Measurements from ENCODE around the gene SPECC1. TPM values are rescaled to one million over a fixed set of nuclear protein-coding genes. Genes with fewer than 3 reads are reported as not detected.

Gene SPECC1
- total RNA-seq, 1 experiment from 2014 or later: 46.4 TPM

DNA sequence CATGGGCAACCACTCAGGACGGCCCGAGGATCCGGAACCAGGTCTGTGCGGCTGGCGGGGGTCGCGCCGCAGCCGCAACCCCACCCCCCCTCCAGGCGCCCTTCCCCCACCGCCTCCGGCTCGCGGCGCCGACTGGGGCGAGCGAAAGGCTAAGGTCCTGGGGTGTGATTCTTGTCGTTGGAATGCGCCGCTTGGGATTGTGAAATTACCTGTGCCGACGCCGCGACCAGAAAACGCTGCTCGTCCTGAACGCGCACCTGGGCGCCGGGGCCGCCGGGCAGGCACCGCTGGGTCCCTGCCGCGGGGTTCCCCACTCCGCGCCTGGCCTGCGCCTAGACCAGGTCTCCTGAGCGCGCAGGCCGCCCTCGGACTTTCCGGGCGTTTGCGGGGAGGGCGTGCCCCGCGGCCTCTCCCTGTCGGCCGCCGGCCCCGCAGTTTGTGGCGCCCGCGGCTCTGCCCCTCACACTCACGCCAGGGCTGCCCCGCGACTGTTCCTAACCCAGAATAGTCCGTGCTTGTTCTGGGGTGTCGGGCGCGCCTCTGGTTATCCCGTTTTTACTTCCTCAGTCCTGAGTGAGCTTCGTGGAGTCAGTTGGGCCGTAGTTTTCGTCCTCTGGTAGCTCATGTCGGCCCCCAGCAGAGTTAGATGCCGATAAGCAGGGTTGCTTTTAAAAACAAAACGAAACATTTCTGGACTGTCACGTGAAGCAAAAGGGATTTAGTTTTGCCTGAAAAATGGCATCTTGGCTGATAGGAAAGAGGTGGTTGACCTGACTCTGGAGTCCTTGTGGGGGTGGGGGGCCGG lies 147.2 kb downstream of the SPECC1 start:
- Histone ChIP-seq H3K27ac (ENCODE audit: low read length) (peak overlapping the region; percentile 20), H3K9me3 (ENCODE audit: low read length) (no peaks in the 10 kb centered on the region), H3K4me2 (ENCODE audit: low read length) (peak overlapping the region; percentile 85), H3K4me1 (ENCODE audit: insufficient read depth, low read length) (peaks cover 20% of the 10 kb centered on the region), H3K9me2 (replicated peaks; ENCODE audit: low read length) (no peaks in the 10 kb centered on the region), H2AFZ (ENCODE audit: low read length) (peak overlapping the region; percentile 57), H3F3A (ENCODE audit: low read length, unreplicated experiment) (no peaks in the 10 kb centered on the region), H3K9ac (ENCODE audit: low read length) (peak overlapping the region; percentile 58), H3K79me2 (ENCODE audit: low read length) (peaks cover 50% of the 10 kb centered on the region), H4K20me1 (ENCODE audit: low read length) (peaks cover 9% of the 10 kb centered on the region; the same call in 1 of the 2 replicates), H3K4me3 (ENCODE audit: low read length) (peak overlapping the region; percentile 74), H3K27me3 (ENCODE audit: low read length) (no peaks in the 10 kb centered on the region), H3K36me3 (ENCODE audit: low read depth, low read length) (no peaks in the 10 kb centered on the region)
- peak; percentile 84 for DNase-seq
- CTCF ChIA-PET: no interaction called here
- POLR2A ChIA-PET (ENCODE audit: unreplicated experiment): no interaction called here
- TF ChIP-seq, protein P1, sequence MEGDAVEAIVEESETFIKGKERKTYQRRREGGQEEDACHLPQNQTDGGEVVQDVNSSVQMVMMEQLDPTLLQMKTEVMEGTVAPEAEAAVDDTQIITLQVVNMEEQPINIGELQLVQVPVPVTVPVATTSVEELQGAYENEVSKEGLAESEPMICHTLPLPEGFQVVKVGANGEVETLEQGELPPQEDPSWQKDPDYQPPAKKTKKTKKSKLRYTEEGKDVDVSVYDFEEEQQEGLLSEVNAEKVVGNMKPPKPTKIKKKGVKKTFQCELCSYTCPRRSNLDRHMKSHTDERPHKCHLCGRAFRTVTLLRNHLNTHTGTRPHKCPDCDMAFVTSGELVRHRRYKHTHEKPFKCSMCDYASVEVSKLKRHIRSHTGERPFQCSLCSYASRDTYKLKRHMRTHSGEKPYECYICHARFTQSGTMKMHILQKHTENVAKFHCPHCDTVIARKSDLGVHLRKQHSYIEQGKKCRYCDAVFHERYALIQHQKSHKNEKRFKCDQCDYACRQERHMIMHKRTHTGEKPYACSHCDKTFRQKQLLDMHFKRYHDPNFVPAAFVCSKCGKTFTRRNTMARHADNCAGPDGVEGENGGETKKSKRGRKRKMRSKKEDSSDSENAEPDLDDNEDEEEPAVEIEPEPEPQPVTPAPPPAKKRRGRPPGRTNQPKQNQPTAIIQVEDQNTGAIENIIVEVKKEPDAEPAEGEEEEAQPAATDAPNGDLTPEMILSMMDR (conservative IDR thresholded peaks at IDR 0.05; ENCODE audit: low read depth, low read length): no peak
- TF ChIP-seq EZH2 (IDR thresholded peaks at IDR 0.05; ENCODE audit: low read length, unreplicated experiment) (no peak), EZH2phosphoT487 (IDR thresholded peaks at IDR 0.05; ENCODE audit: borderline replicate concordance, low read length) (no peak)
- ATAC-seq: peak; percentile 47
- BruUV-seq (replicated peaks): no TSS peak
- intact Hi-C loops (cut with micrococcal nuclease): loop anchor here (5.0 kb wide), 1 partner anchor 46 kb away; no protein-coding TSS in a partner anchor

DNA sequence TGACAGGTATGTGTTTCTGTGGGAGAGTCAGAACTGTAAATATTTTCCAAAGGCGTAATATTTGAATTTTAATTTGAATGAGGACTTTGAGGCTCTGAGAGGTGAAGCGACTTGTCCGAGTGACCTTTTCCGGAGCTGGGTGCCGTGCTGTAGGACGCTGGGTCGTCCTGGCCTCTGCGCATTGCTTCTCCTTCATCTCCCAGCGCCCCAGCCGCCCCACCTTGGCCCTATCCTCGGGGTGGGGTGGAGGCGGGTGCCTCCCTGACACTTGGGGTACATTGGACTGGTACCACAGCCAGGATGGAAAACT lies 147.8 kb downstream of the SPECC1 start:
- no peak overlapping the region for H3K27ac ChIP-seq (ENCODE audit: low read length)
- peaks cover 9% of the 10 kb centered on the region; the same call in 1 of the 2 replicates for H4K20me1 ChIP-seq (ENCODE audit: low read length)
- intact Hi-C loops (cut with micrococcal nuclease): loop anchor here (5.0 kb wide), 1 partner anchor 45 kb away; no protein-coding TSS in a partner anchor
- DNase-seq (no peak), ATAC-seq (no peak)
- BruUV-seq (replicated peaks): TSS peak; percentile 44
- peak overlapping the region; percentile 58 for H3K9ac ChIP-seq (ENCODE audit: low read length)
- no peaks in the 10 kb centered on the region for H3K9me2 ChIP-seq (replicated peaks; ENCODE audit: low read length)
- peaks cover 53% of the 10 kb centered on the region for H3K79me2 ChIP-seq (ENCODE audit: low read length)
- H3F3A ChIP-seq (ENCODE audit: low read length, unreplicated experiment): no peaks in the 10 kb centered on the region
- peaks cover 20% of the 10 kb centered on the region for H3K4me1 ChIP-seq (ENCODE audit: insufficient read depth, low read length)
- no peak for TF ChIP-seq EZH2phosphoT487 (IDR thresholded peaks at IDR 0.05; ENCODE audit: borderline replicate concordance, low read length)
- TF ChIP-seq EZH2 (IDR thresholded peaks at IDR 0.05; ENCODE audit: low read length, unreplicated experiment): no peak
- TF ChIP-seq, protein P1 (conservative IDR thresholded peaks at IDR 0.05; ENCODE audit: low read depth, low read length): no peak
- peak overlapping the region; percentile 57 for H2AFZ ChIP-seq (ENCODE audit: low read length)
- no peaks in the 10 kb centered on the region for H3K36me3 ChIP-seq (ENCODE audit: low read depth, low read length)
- no peaks in the 10 kb centered on the region for H3K27me3 ChIP-seq (ENCODE audit: low read length)
- H3K4me3 ChIP-seq (ENCODE audit: low read length): peak overlapping the region; percentile 74
- POLR2A ChIA-PET (ENCODE audit: unreplicated experiment): no interaction called here
- CTCF ChIA-PET: no interaction called here
- H3K4me2 ChIP-seq (ENCODE audit: low read length): peak overlapping the region; percentile 85
- H3K9me3 ChIP-seq (ENCODE audit: low read length): no peaks in the 10 kb centered on the region

DNA sequence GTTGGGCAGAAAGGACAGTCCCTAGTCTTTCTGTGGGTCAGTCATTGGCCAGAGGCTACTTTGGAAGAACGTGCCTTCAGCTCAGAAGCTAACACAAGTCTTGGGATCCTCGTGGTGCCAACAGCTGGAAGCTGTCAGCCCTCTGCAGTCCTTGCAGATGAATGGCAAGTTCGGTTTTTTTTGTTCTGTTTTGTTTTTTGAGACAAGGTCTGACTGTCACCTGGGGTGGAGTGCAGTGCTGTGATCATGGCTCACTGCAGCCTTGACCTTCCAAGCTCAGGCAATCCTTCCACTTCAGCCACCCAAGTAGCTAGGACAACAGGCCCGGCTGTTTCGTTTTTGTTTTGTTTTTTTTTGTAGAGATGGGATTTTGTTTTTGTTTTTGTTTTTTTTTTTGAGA lies 149.4 kb downstream of the SPECC1 start:
- Histone ChIP-seq H3K79me2 (ENCODE audit: low read length) (peaks cover 55% of the 10 kb centered on the region), H3K4me3 (ENCODE audit: low read length) (no peak overlapping the region), H3K27ac (ENCODE audit: low read length) (no peak overlapping the region), H3K4me2 (ENCODE audit: low read length) (no peak overlapping the region), H3K9ac (ENCODE audit: low read length) (no peak overlapping the region), H3K27me3 (ENCODE audit: low read length) (no peaks in the 10 kb centered on the region), H3K36me3 (ENCODE audit: low read depth, low read length) (no peaks in the 10 kb centered on the region; the same call in 1 of the 2 replicates), H3K9me3 (ENCODE audit: low read length) (no peaks in the 10 kb centered on the region), H2AFZ (ENCODE audit: low read length) (no peak overlapping the region), H3F3A (ENCODE audit: low read length, unreplicated experiment) (no peaks in the 10 kb centered on the region), H3K9me2 (replicated peaks; ENCODE audit: low read length) (no peaks in the 10 kb centered on the region), H4K20me1 (ENCODE audit: low read length) (peaks cover 9% of the 10 kb centered on the region; the same call in 1 of the 2 replicates), H3K4me1 (ENCODE audit: insufficient read depth, low read length) (peaks cover 20% of the 10 kb centered on the region)
- TF ChIP-seq, protein P1 (conservative IDR thresholded peaks at IDR 0.05; ENCODE audit: low read depth, low read length): no peak
- TF ChIP-seq EZH2 (IDR thresholded peaks at IDR 0.05; ENCODE audit: low read length, unreplicated experiment): no peak
- no peak for TF ChIP-seq EZH2phosphoT487 (IDR thresholded peaks at IDR 0.05; ENCODE audit: borderline replicate concordance, low read length)
- BruUV-seq (replicated peaks): no TSS peak
- ATAC-seq (no peak), DNase-seq (no peak)
- intact Hi-C loops (cut with micrococcal nuclease): loop anchor here (5.0 kb wide), 1 partner anchor 44 kb away; no protein-coding TSS in a partner anchor
- CTCF ChIA-PET: no interaction called here
- POLR2A ChIA-PET (ENCODE audit: unreplicated experiment): interaction anchor here (0.6 kb wide), 1 partner anchor 121 kb away, joined by 4 read pairs; no protein-coding TSS in a partner anchor

Data from PC-3 (cell line).